OCI-LY1 (cell line): ENCODE measurements around the gene PAQR8.

Experiments used
- H2AFZ ChIP-seq: fragments of 200-600 bp; sonication (generic), shearing (Covaris generic); 2 replicates; pipeline ENCODE4 v1.6.0; 2014; ENCODE audit warnings: antibody characterized with exemption, mild to moderate bottlenecking, low read length
- H3F3A ChIP-seq: fragments of 200-600 bp; sonication (generic), shearing (Covaris generic); 2 replicates; pipeline ENCODE4 v1.6.0; 2014; ENCODE audit warnings: mild to moderate bottlenecking, antibody characterized with exemption, low read length, moderate library complexity; ENCODE audit not compliant: insufficient read depth
- H3K27ac ChIP-seq: fragments of 200-600 bp; sonication (generic); 2 replicates; pipeline ENCODE4 v1.5.1; 2014; ENCODE audit warnings: low read length, mixed run types, mild to moderate bottlenecking, low read depth; ENCODE audit not compliant: poor library complexity, severe bottlenecking
- H3K27me3 ChIP-seq: fragments of 200-600 bp; sonication (generic); 2 replicates; pipeline ENCODE4 v1.6.0; 2014; ENCODE audit warnings: antibody characterized with exemption, mild to moderate bottlenecking, low read length, moderate library complexity; ENCODE audit not compliant: insufficient read depth
- H3K36me3 ChIP-seq: fragments of 200-600 bp; sonication (generic); 2 replicates; pipeline ENCODE4 v1.6.1; 2014; ENCODE audit warnings: mild to moderate bottlenecking, antibody characterized with exemption, low read length, moderate library complexity, mixed read lengths; ENCODE audit not compliant: insufficient read depth
- H3K4me1 ChIP-seq: fragments of 200-600 bp; sonication (generic); 2 replicates; pipeline ENCODE4 v1.5.1; 2014; ENCODE audit warnings: mild to moderate bottlenecking, low read length, moderate library complexity; ENCODE audit not compliant: insufficient read depth, severe bottlenecking
- H3K4me2 ChIP-seq: fragments of 200-600 bp; sonication (generic), shearing (Covaris generic); 2 replicates; pipeline ENCODE4 v1.6.1; 2014; ENCODE audit warnings: low read length
- H3K4me3 ChIP-seq: fragments of 200-600 bp; sonication (generic); 2 replicates; pipeline ENCODE4 v1.5.1; 2014; ENCODE audit warnings: low read length, low read depth, mild to moderate bottlenecking, mixed read lengths; ENCODE audit not compliant: poor library complexity, severe bottlenecking
- H3K79me2 ChIP-seq: fragments of 200-600 bp; shearing (Covaris generic); 2 replicates; pipeline ENCODE4 v1.6.1; 2016; ENCODE audit warnings: mixed run types, low read length, mixed read lengths; ENCODE audit not compliant: insufficient read depth
- H3K9ac ChIP-seq: fragments of 200-600 bp; sonication (generic), shearing (Covaris generic); 2 replicates; pipeline ENCODE4 v1.6.1; 2014; ENCODE audit warnings: mild to moderate bottlenecking, low read length, mixed read lengths
- H3K9me2 ChIP-seq: fragments of 200-600 bp; sonication (generic), shearing (Covaris generic); 2 replicates; pipeline ENCODE4 v1.6.1; 2014; ENCODE audit warnings: low read depth, mild to moderate bottlenecking, low read length, mixed read lengths
- H3K9me3 ChIP-seq: fragments of 200-600 bp; shearing (Covaris generic); 2 replicates; pipeline ENCODE4 v1.6.1; 2014; ENCODE audit warnings: low read length, mixed read lengths
- H4K20me1 ChIP-seq: fragments of 200-600 bp; sonication (generic), shearing (Covaris generic); 2 replicates; pipeline ENCODE4 v1.6.0; 2016; ENCODE audit warnings: mild to moderate bottlenecking, low read length; ENCODE audit not compliant: insufficient read depth
- EZH2 ChIP-seq: fragments of 200-600 bp; sonication (generic), shearing (Covaris generic); IDR thresholded peaks from 2 replicates; pipeline ENCODE4 v1.8.0; 2017; ENCODE audit warnings: borderline replicate concordance, mixed run types, mild to moderate bottlenecking, antibody characterized with exemption, low read length, moderate library complexity, mixed read lengths
- TF ChIP-seq, protein P1 (sequence below): fragments of 200-600 bp; sonication (generic), shearing (Covaris generic); IDR thresholded peaks from 2 replicates; pipeline ENCODE4 v1.5.1; 2017; ENCODE audit warnings: mild to moderate bottlenecking, antibody characterized with exemption, low read length, moderate library complexity, mixed read lengths

Gene PAQR8

DNA sequence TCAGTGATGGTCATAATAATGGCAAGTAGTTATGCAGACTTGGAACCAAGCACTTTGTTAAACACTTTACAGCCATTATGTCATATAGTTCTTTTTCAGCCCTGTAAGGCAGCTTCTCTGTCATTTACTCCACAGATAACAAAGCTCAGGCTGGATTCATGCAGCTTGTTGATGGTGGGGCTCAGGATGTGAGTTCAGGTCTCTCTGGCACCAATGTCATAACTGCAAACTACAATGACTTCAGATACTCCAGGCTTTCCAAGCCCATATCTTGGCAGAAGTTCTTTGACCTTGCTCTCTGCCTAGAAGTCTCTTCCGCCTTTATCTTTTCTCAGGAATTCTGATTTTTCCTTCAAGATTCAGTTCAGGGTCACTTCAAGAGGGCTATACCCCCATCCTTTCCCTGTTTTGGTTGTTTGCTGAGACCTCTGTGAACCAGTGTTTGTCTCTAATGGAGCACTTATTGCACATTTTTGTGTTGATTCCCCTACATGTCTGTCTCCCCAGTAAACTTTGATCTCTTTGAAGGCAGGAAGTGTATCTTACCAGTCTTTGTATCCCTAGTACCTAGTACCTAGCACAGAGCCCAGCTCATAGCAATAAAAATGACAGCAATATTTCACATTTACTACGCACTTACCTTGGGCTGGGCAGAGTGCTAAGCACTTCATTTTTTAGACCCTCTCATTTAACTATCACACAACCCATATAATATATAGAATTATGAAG lies 38.5 kb downstream of the PAQR8 start:
- no peak overlapping the region for H3K27ac ChIP-seq
- H4K20me1 ChIP-seq, result no peaks in the 10 kb centered on the region
- H3K9me3 ChIP-seq, result no peaks in the 10 kb centered on the region
- H2AFZ ChIP-seq, result no peak overlapping the region
- peaks cover 18% of the 10 kb centered on the region; the same call in 1 of the 2 replicates for H3K36me3 ChIP-seq
- H3K79me2 ChIP-seq, result no peaks in the 10 kb centered on the region
- H3F3A ChIP-seq, result no peaks in the 10 kb centered on the region
- no peaks in the 10 kb centered on the region for H3K9me2 ChIP-seq
- H3K4me3 ChIP-seq, result no peak overlapping the region
- H3K4me1 ChIP-seq, result peaks cover 25% of the 10 kb centered on the region
- TF ChIP-seq, protein P1, sequence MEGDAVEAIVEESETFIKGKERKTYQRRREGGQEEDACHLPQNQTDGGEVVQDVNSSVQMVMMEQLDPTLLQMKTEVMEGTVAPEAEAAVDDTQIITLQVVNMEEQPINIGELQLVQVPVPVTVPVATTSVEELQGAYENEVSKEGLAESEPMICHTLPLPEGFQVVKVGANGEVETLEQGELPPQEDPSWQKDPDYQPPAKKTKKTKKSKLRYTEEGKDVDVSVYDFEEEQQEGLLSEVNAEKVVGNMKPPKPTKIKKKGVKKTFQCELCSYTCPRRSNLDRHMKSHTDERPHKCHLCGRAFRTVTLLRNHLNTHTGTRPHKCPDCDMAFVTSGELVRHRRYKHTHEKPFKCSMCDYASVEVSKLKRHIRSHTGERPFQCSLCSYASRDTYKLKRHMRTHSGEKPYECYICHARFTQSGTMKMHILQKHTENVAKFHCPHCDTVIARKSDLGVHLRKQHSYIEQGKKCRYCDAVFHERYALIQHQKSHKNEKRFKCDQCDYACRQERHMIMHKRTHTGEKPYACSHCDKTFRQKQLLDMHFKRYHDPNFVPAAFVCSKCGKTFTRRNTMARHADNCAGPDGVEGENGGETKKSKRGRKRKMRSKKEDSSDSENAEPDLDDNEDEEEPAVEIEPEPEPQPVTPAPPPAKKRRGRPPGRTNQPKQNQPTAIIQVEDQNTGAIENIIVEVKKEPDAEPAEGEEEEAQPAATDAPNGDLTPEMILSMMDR, result no peak
- no peak for TF ChIP-seq EZH2
- no peak overlapping the region for H3K4me2 ChIP-seq
- H3K27me3 ChIP-seq, result no peaks in the 10 kb centered on the region
- no peak overlapping the region for H3K9ac ChIP-seq

DNA sequence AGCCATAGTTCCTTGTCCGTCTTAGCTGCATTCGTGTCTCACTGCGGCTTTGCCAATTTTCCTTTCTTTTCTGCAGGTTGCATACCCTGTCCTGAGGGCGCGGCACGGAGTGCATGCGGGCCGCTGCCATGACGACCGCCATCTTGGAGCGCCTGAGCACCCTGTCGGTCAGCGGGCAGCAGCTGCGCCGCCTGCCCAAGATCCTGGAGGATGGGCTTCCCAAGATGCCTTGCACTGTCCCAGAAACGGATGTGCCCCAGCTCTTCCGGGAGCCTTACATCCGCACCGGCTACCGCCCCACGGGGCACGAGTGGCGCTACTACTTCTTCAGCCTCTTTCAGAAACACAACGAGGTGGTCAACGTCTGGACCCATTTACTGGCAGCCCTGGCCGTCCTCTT lies 41.1 kb downstream of the PAQR8 start:
- Histone ChIP-seq H4K20me1 (no peaks in the 10 kb centered on the region), H3K9ac (no peak overlapping the region), H3K36me3 (peaks cover 18% of the 10 kb centered on the region; the same call in 1 of the 2 replicates), H3K9me3 (no peaks in the 10 kb centered on the region), H3K4me3 (no peak overlapping the region), H2AFZ (no peak overlapping the region), H3K9me2 (no peaks in the 10 kb centered on the region), H3K27ac (no peak overlapping the region), H3K79me2 (no peaks in the 10 kb centered on the region), H3F3A (no peaks in the 10 kb centered on the region), H3K4me2 (no peak overlapping the region), H3K27me3 (no peaks in the 10 kb centered on the region), H3K4me1 (peaks cover 17% of the 10 kb centered on the region)
- TF ChIP-seq EZH2, result no peak
- TF ChIP-seq, protein P1, result no peak

DNA sequence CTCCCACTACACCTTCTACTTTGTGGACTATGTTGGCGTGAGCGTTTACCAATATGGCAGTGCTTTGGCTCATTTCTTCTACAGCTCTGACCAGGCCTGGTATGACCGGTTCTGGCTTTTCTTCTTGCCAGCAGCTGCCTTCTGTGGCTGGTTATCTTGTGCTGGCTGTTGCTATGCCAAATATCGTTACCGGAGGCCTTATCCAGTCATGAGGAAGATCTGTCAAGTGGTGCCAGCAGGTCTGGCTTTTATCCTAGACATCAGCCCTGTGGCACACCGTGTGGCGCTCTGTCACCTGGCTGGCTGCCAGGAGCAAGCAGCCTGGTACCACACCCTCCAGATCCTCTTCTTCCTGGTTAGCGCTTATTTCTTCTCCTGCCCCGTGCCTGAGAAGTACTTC lies 41.7 kb downstream of the PAQR8 start:
- H3K79me2 ChIP-seq, result no peaks in the 10 kb centered on the region
- peaks cover 18% of the 10 kb centered on the region; the same call in 1 of the 2 replicates for H3K36me3 ChIP-seq
- H3K9me3 ChIP-seq, result no peaks in the 10 kb centered on the region
- no peak for TF ChIP-seq EZH2
- TF ChIP-seq, protein P1, result no peak
- H3K27ac ChIP-seq, result no peak overlapping the region
- no peak overlapping the region for H3K9ac ChIP-seq
- no peaks in the 10 kb centered on the region for H3K9me2 ChIP-seq
- H2AFZ ChIP-seq, result no peak overlapping the region
- H4K20me1 ChIP-seq, result no peaks in the 10 kb centered on the region
- no peaks in the 10 kb centered on the region for H3K27me3 ChIP-seq
- H3K4me3 ChIP-seq, result no peak overlapping the region
- H3K4me1 ChIP-seq, result peaks cover 13% of the 10 kb centered on the region
- H3F3A ChIP-seq, result no peaks in the 10 kb centered on the region
- H3K4me2 ChIP-seq, result no peak overlapping the region
